Activated naive CD8-positive, alpha-beta T cell (primary cell): ENCODE data around the gene DMRTC1B.
"Not testable (repeated sequence)": the region's sequence is repeated elsewhere in the genome, so short reads cannot be mapped to it uniquely, and the experiment has no call there.

Source experiments
- H3K27ac Mint-ChIP-seq: one replicate; pipeline ENCODE4 v1.8.0; 2021; ENCODE audit warnings: mixed read lengths
- H3K27me3 Mint-ChIP-seq: one replicate; pipeline ENCODE4 v1.8.0; 2021; ENCODE audit warnings: mixed read lengths
- H3K36me3 Mint-ChIP-seq: one replicate; pipeline ENCODE4 v1.8.0; 2021; ENCODE audit warnings: mixed read lengths
- H3K4me1 Mint-ChIP-seq: one replicate; pipeline ENCODE4 v1.8.0; 2021; ENCODE audit warnings: low read depth, mixed read lengths
- H3K4me3 Mint-ChIP-seq: one replicate; pipeline ENCODE4 v1.8.0; 2021; ENCODE audit warnings: mild to moderate bottlenecking, mixed read lengths
- H3K9me3 Mint-ChIP-seq: one replicate; pipeline ENCODE4 v1.8.0; 2021; ENCODE audit warnings: low read depth, mixed read lengths

The DMRTC1B gene

DNA sequence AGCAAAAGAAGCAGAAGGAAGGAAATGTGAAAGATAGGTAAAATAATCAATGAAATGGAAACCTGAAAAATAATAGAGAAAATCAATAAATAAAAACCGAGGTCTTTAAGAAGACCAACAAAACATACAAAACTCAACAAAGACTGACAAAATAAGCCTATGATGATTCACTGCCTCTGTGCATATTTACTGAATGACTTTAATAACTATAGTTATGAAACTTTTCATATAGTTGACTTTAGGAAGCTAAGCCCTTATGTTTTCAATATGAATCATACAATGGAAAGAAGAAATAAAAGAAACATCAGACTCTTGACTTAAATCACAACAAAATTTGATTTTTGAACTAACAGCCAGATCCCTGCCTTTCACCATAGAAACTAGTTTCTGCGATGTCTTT, 60.8 kb downstream of the DMRTC1B start:
- not testable (repeated sequence) for H3K9me3 Mint-ChIP-seq, H3K4me3 Mint-ChIP-seq, H3K27me3 Mint-ChIP-seq

DNA sequence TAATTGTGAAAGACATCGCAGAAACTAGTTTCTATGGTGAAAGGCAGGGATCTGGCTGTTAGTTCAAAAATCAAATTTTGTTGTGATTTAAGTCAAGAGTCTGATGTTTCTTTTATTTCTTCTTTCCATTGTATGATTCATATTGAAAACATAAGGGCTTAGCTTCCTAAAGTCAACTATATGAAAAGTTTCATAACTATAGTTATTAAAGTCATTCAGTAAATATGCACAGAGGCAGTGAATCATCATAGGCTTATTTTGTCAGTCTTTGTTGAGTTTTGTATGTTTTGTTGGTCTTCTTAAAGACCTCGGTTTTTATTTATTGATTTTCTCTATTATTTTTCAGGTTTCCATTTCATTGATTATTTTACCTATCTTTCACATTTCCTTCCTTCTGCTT, 106.2 kb downstream of the DMRTC1B start:
- not testable (repeated sequence) for H3K36me3 Mint-ChIP-seq, H3K4me1 Mint-ChIP-seq, H3K4me3 Mint-ChIP-seq, H3K27me3 Mint-ChIP-seq, H3K9me3 Mint-ChIP-seq, H3K27ac Mint-ChIP-seq

More for the DNA sequence above, 60.8 kb downstream of the DMRTC1B start:
- H3K36me3 Mint-ChIP-seq, H3K4me1 Mint-ChIP-seq, H3K27ac Mint-ChIP-seq: not testable (repeated sequence)

DNA sequence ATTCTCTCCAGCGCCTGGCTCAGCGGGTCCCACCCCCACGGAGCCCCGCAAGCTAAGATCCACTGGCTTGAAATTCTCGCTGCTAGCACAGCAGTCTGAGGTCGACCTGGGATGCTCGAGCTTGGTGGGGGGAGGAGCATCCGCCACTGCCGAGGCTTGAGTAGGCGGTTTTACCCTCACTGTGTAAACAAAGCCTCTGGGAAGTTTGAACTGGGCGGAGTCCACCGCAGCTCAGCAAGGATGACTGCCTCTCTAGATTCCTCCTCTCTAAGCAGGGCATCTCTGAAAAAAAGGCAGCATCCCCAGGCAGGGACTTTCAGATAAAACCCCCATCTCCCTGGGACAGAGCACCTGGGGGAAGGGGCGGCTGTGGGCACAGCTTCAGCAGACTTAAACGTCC, 113.0 kb downstream of the DMRTC1B start:
- not testable (repeated sequence) for H3K27ac Mint-ChIP-seq, H3K4me3 Mint-ChIP-seq, H3K4me1 Mint-ChIP-seq, H3K36me3 Mint-ChIP-seq, H3K27me3 Mint-ChIP-seq, H3K9me3 Mint-ChIP-seq
